SU-DHL-6 (cell line): ENCODE results near the gene SH3PXD2A.

Experiments
- H2AFZ ChIP-seq: fragments of 200-600 bp; sonication (generic); 2 replicates; pipeline ENCODE4 v1.6.1; 2014; ENCODE audit warnings: low read depth, mild to moderate bottlenecking, moderate library complexity, mixed read lengths, antibody characterized with exemption, low read length; ENCODE audit not compliant: severe bottlenecking
- H3F3A ChIP-seq: fragments of 200-600 bp; shearing (Covaris generic); 2 replicates; pipeline ENCODE4 v1.6.0; 2016; ENCODE audit warnings: antibody characterized with exemption, mild to moderate bottlenecking; ENCODE audit not compliant: insufficient read depth
- H3K27ac ChIP-seq: fragments of 200-600 bp; sonication (generic); 2 replicates; pipeline ENCODE4 v1.5.1; 2016; ENCODE audit warnings: low read depth, mild to moderate bottlenecking, low read length, moderate library complexity, mixed read lengths
- H3K27me3 ChIP-seq: fragments of 200-600 bp; sonication (generic), shearing (Covaris generic); 2 replicates; pipeline ENCODE4 v1.6.0; 2014; ENCODE audit warnings: mild to moderate bottlenecking, low read length
- H3K36me3 ChIP-seq: fragments of 200-600 bp; sonication (generic); 2 replicates; pipeline ENCODE4 v1.6.1; 2014; ENCODE audit warnings: mild to moderate bottlenecking, low read length, mixed read lengths
- H3K4me2 ChIP-seq: fragments of 300-600, 200-600 bp; shearing (Covaris generic), sonication (generic); 2 replicates; pipeline ENCODE4 v1.6.0; 2014; ENCODE audit warnings: low read length, low read depth, mild to moderate bottlenecking; ENCODE audit not compliant: poor library complexity, severe bottlenecking
- H3K4me3 ChIP-seq: fragments of 200-600 bp; sonication (generic); 2 replicates; pipeline ENCODE4 v1.5.1; 2014; ENCODE audit warnings: antibody characterized with exemption, low read length, mild to moderate bottlenecking, mixed read lengths; ENCODE audit not compliant: insufficient read depth, poor library complexity, severe bottlenecking
- H3K79me2 ChIP-seq: fragments of 200-600 bp; sonication (generic); 2 replicates; pipeline ENCODE4 v1.6.1; 2014; ENCODE audit warnings: mild to moderate bottlenecking, low read length, moderate library complexity; ENCODE audit not compliant: insufficient read depth
- H3K9ac ChIP-seq: fragments of 200-600 bp; sonication (generic); 2 replicates; pipeline ENCODE4 v1.7.0; 2014; ENCODE audit warnings: mild to moderate bottlenecking, low read length
- H3K9me2 ChIP-seq: fragments of 200-600 bp; sonication (generic); replicated peaks from 2 replicates; pipeline ENCODE4 v1.6.1; 2014; ENCODE audit warnings: low read length; ENCODE audit not compliant: insufficient read depth
- H3K9me3 ChIP-seq: fragments of 200-600 bp; sonication (generic); 2 replicates; pipeline ENCODE4 v1.6.1; 2014; ENCODE audit warnings: low read length, mixed read lengths; ENCODE audit not compliant: insufficient read depth
- H4K20me1 ChIP-seq: fragments of 200-600 bp; sonication (generic); 2 replicates; pipeline ENCODE4 v1.6.1; 2014; ENCODE audit warnings: low read depth, mild to moderate bottlenecking, antibody characterized with exemption, low read length, moderate library complexity, mixed read lengths
- CTCF ChIP-seq: fragments of 200-600 bp; sonication (generic); IDR thresholded peaks from one replicate; pipeline ENCODE4 v1.5.1; 2017; ENCODE audit warnings: antibody characterized with exemption, mild to moderate bottlenecking, low read length, moderate library complexity; ENCODE audit not compliant: insufficient read depth, poor library complexity, severe bottlenecking
- EZH2phosphoT487 ChIP-seq: fragments of 200-600 bp; sonication (generic), shearing (Covaris generic); conservative IDR thresholded peaks from 2 replicates; pipeline ENCODE4 v1.6.1; 2018; ENCODE audit warnings: mild to moderate bottlenecking, antibody characterized with exemption, low read length, moderate library complexity, mixed read lengths

The SH3PXD2A gene

GRCh38 chr10:103890688-103891087 is 35.3 kb upstream of the SH3PXD2A start:
- Histone ChIP-seq H4K20me1 (no peaks in the 10 kb centered on the region), H3K27me3 (no peaks in the 10 kb centered on the region), H3K36me3 (no peaks in the 10 kb centered on the region), H3K27ac (no peak overlapping the region), H3K9me2 (no peaks in the 10 kb centered on the region), H3K79me2 (no peaks in the 10 kb centered on the region), H3K9me3 (no peaks in the 10 kb centered on the region), H3K9ac (no peak overlapping the region), H2AFZ (no peak overlapping the region), H3K4me3 (no peak overlapping the region), H3F3A (no peaks in the 10 kb centered on the region), H3K4me2 (no peak overlapping the region)
- TF ChIP-seq CTCF (no peak), EZH2phosphoT487 (no peak)

- H3K27me3 ChIP-seq: no peaks in the 10 kb centered on the region
- H3K9me3 ChIP-seq: no peaks in the 10 kb centered on the region
- H3K9me2 ChIP-seq: no peaks in the 10 kb centered on the region
- no peaks in the 10 kb centered on the region for H3K36me3 ChIP-seq
- H3K4me2 ChIP-seq: no peak overlapping the region
- H2AFZ ChIP-seq: no peak overlapping the region
- TF ChIP-seq CTCF (no peak), EZH2phosphoT487 (no peak)
- no peaks in the 10 kb centered on the region for H3K79me2 ChIP-seq
- no peak overlapping the region for H3K4me3 ChIP-seq
- no peaks in the 10 kb centered on the region for H3F3A ChIP-seq
- no peak overlapping the region for H3K9ac ChIP-seq
- H3K27ac ChIP-seq: no peak overlapping the region
- no peaks in the 10 kb centered on the region for H4K20me1 ChIP-seq
Measured at GRCh38 chr10:103890194-103890658, 34.9 kb upstream of the SH3PXD2A start.

GRCh38 chr10:103889121-103889720 is 33.8 kb upstream of the SH3PXD2A start:
- Histone ChIP-seq H3K79me2 (no peaks in the 10 kb centered on the region), H3K27ac (no peak overlapping the region), H3K9me2 (no peaks in the 10 kb centered on the region), H4K20me1 (no peaks in the 10 kb centered on the region), H3K27me3 (no peaks in the 10 kb centered on the region), H3K4me2 (no peak overlapping the region), H3K36me3 (no peaks in the 10 kb centered on the region), H3K4me3 (no peak overlapping the region), H3K9me3 (no peaks in the 10 kb centered on the region), H2AFZ (no peak overlapping the region), H3F3A (no peaks in the 10 kb centered on the region), H3K9ac (no peak overlapping the region)
- TF ChIP-seq CTCF (no peak), EZH2phosphoT487 (no peak)
